GM23248 (cell line): ENCODE data around the gene DKK3.

ENCODE experiments used
- EZH2 ChIP-seq: fragments of 200-600 bp; sonication (generic); IDR thresholded peaks from 2 replicates; pipeline ENCODE4 v1.6.1; 2018; ENCODE audit warnings: antibody characterized with exemption, mild to moderate bottlenecking; ENCODE audit not compliant: insufficient read depth, poor library complexity, severe bottlenecking
- EZH2phosphoT487 ChIP-seq: fragments of 200-600 bp; sonication (generic); IDR thresholded peaks from 2 replicates; pipeline ENCODE4 v1.6.1; 2018; ENCODE audit warnings: antibody characterized with exemption, moderate library complexity, mild to moderate bottlenecking, low read depth; ENCODE audit not compliant: insufficient read depth

GRCh38 chr11:11949482-11949881, 58.9 kb downstream of the DKK3 start:
- TF ChIP-seq EZH2 (no peak), EZH2phosphoT487 (no peak)
